MM.1S (cell line): ENCODE results near the gene PRKCG.
"Not testable (repeated sequence)": the region's sequence is repeated elsewhere in the genome, so short reads cannot be mapped to it uniquely, and the experiment has no call there.

ENCODE experiments used
- DNase-seq: peaks from one replicate; pipeline ENCODE4 v3.0.0-alpha.2; 2015
- H2AFZ ChIP-seq: fragments of 300-600 bp; sonication (generic); 2 replicates; pipeline ENCODE4 v1.6.0; 2016; ENCODE audit warnings: antibody characterized with exemption, low read length
- H3F3A ChIP-seq: fragments of 300-600 bp; sonication (generic); 2 replicates; pipeline ENCODE4 v1.6.1; 2016; ENCODE audit warnings: mild to moderate bottlenecking, antibody characterized with exemption, low read length, moderate library complexity, mixed read lengths; ENCODE audit not compliant: insufficient read depth
- H3K27ac ChIP-seq: fragments of 300-600 bp; sonication (generic); 2 replicates; pipeline ENCODE4 v1.5.1; 2016; ENCODE audit warnings: mild to moderate bottlenecking, low read length
- H3K27me3 ChIP-seq: fragments of 300-600 bp; sonication (generic); replicated peaks from 2 replicates; pipeline ENCODE4 v1.6.0; 2016; ENCODE audit warnings: low read length; ENCODE audit not compliant: insufficient read depth
- H3K36me3 ChIP-seq: fragments of 300-600 bp; sonication (generic); replicated peaks from 2 replicates; pipeline ENCODE4 v1.6.1; 2016; ENCODE audit warnings: mild to moderate bottlenecking, low read length, mixed read lengths; ENCODE audit not compliant: insufficient read depth
- H3K4me1 ChIP-seq: fragments of 300-600 bp; sonication (generic); 2 replicates; pipeline ENCODE4 v1.6.1; 2016; ENCODE audit warnings: low read length, mixed read lengths
- H3K4me2 ChIP-seq: fragments of 300-600 bp; sonication (generic); 2 replicates; pipeline ENCODE4 v1.6.0; 2016; ENCODE audit warnings: low read depth, low read length
- H3K4me3 ChIP-seq: fragments of 300-600 bp; sonication (generic); 2 replicates; pipeline ENCODE4 v1.5.1; 2016; ENCODE audit warnings: low read length, mixed read lengths
- H3K79me2 ChIP-seq: fragments of 300-600 bp; sonication (generic); 2 replicates; pipeline ENCODE4 v1.6.1; 2016; ENCODE audit warnings: mixed run types, low read length, mixed read lengths
- H3K9ac ChIP-seq: fragments of 300-600 bp; sonication (generic); 2 replicates; pipeline ENCODE4 v1.6.1; 2016; ENCODE audit warnings: low read length, mixed read lengths
- H3K9me2 ChIP-seq: fragments of 300-600 bp; sonication (generic); replicated peaks from 2 replicates; pipeline ENCODE4 v1.6.1; 2016; ENCODE audit warnings: mild to moderate bottlenecking, low read length, mixed read lengths; ENCODE audit not compliant: insufficient read depth
- H3K9me3 ChIP-seq: fragments of 300-600 bp; sonication (generic); replicated peaks from 2 replicates; pipeline ENCODE4 v1.6.1; 2016; ENCODE audit warnings: mild to moderate bottlenecking, low read length, mixed read lengths; ENCODE audit not compliant: insufficient read depth
- H4K20me1 ChIP-seq: fragments of 300-600 bp; sonication (generic); 2 replicates; pipeline ENCODE4 v1.6.1; 2016; ENCODE audit warnings: mild to moderate bottlenecking, low read length, moderate library complexity, mixed read lengths; ENCODE audit not compliant: insufficient read depth
- EZH2 ChIP-seq: fragments of 300-600 bp; sonication (generic); optimal IDR thresholded peaks from 2 replicates; pipeline ENCODE3; 2017; ENCODE audit warnings: low read depth, mild to moderate bottlenecking, antibody characterized with exemption, low read length, mixed read lengths
- EZH2phosphoT487 ChIP-seq: fragments of 300-600 bp; sonication (generic); IDR thresholded peaks from 2 replicates; pipeline ENCODE4 v1.6.1; 2018; ENCODE audit warnings: antibody characterized with exemption, low read length
- TF ChIP-seq, protein P1 (sequence below): fragments of 300-600 bp; sonication (generic); IDR thresholded peaks from 2 replicates; pipeline ENCODE4 v1.5.1; 2016; ENCODE audit warnings: antibody characterized with exemption, low read length, mixed read lengths

The PRKCG gene

GRCh38 chr19:53881482-53882390, at the start of gene PRKCG:
TSS of gene PRKCG (plus strand) at chr19:53882197. CDS start at chr19:53882495, 298 bp downstream.
- H3K27me3 ChIP-seq = peaks cover 12% of the 10 kb centered on the region
- H3K9me3 ChIP-seq = no peaks in the 10 kb centered on the region
- H3K4me1 ChIP-seq = no peaks in the 10 kb centered on the region
- H3K9ac ChIP-seq = no peak within 1 kb of the TSS
- H3K79me2 ChIP-seq = no peaks in the 10 kb centered on the region
- H3F3A ChIP-seq = no peaks in the 10 kb centered on the region
- H3K4me3 ChIP-seq = no peak within 1 kb of the TSS
- H3K9me2 ChIP-seq = no peaks in the 10 kb centered on the region
- H3K4me2 ChIP-seq = no peak within 1 kb of the TSS
- H4K20me1 ChIP-seq = no peaks in the 10 kb centered on the region
- no peak for DNase-seq
- TF ChIP-seq, protein P1, sequence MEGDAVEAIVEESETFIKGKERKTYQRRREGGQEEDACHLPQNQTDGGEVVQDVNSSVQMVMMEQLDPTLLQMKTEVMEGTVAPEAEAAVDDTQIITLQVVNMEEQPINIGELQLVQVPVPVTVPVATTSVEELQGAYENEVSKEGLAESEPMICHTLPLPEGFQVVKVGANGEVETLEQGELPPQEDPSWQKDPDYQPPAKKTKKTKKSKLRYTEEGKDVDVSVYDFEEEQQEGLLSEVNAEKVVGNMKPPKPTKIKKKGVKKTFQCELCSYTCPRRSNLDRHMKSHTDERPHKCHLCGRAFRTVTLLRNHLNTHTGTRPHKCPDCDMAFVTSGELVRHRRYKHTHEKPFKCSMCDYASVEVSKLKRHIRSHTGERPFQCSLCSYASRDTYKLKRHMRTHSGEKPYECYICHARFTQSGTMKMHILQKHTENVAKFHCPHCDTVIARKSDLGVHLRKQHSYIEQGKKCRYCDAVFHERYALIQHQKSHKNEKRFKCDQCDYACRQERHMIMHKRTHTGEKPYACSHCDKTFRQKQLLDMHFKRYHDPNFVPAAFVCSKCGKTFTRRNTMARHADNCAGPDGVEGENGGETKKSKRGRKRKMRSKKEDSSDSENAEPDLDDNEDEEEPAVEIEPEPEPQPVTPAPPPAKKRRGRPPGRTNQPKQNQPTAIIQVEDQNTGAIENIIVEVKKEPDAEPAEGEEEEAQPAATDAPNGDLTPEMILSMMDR = no peak
- no peak for TF ChIP-seq EZH2phosphoT487
- TF ChIP-seq EZH2 = no peak
- H2AFZ ChIP-seq = no peak within 1 kb of the TSS
- no peak within 1 kb of the TSS for H3K27ac ChIP-seq
- no peaks in the 10 kb centered on the region for H3K36me3 ChIP-seq

- H3K27me3 ChIP-seq, H3K9ac ChIP-seq, H3K9me3 ChIP-seq, H4K20me1 ChIP-seq, H3K79me2 ChIP-seq, DNase-seq, H3K4me2 ChIP-seq, H3K36me3 ChIP-seq, H3K9me2 ChIP-seq, H3K4me3 ChIP-seq, H3K4me1 ChIP-seq, H2AFZ ChIP-seq, H3F3A ChIP-seq, H3K27ac ChIP-seq: not testable (repeated sequence)
Measured at GRCh38 chr19:53832861-53833260, 49.1 kb upstream of the PRKCG start.

GRCh38 chr19:53838446-53838845, 43.6 kb upstream of the PRKCG start:
- H3F3A ChIP-seq, H3K27ac ChIP-seq, H3K9me2 ChIP-seq, DNase-seq, H3K36me3 ChIP-seq, H3K9me3 ChIP-seq, H4K20me1 ChIP-seq, H3K4me2 ChIP-seq, H3K9ac ChIP-seq, H3K4me1 ChIP-seq, H2AFZ ChIP-seq, H3K4me3 ChIP-seq, H3K79me2 ChIP-seq, H3K27me3 ChIP-seq: not testable (repeated sequence)

- not testable (repeated sequence) for DNase-seq, H3F3A ChIP-seq, H3K36me3 ChIP-seq, H3K9me3 ChIP-seq, H4K20me1 ChIP-seq, H3K9ac ChIP-seq, H3K79me2 ChIP-seq, H3K9me2 ChIP-seq, H3K4me1 ChIP-seq, H2AFZ ChIP-seq, H3K27ac ChIP-seq, H3K4me2 ChIP-seq, H3K4me3 ChIP-seq
- H3K27me3 ChIP-seq = peaks cover 12% of the 10 kb centered on the region; the same call in 1 of the 2 replicates
Measured at GRCh38 chr19:53840241-53840640, 41.8 kb upstream of the PRKCG start.

DNA sequence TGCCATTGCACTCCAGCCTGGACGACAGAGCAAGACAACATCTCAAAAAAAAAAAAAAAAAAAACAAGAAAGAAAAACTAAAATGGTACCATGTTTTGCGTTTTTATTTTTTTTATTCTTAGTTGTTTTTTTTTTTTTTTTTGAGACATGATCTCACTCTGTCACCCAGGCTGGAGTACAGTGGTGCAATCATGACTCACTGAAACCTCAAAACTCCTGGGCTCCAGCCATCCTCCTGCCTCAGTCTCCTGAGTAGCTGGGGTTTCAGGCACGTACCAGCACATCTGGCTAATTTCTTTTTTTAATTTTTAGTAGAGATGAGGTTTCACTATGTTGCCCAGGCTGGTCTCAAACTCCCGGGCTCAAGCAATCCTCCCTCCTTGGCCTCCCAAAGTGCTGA, 41.1 kb upstream of the PRKCG start:
- H3K4me2 ChIP-seq, DNase-seq, H3K36me3 ChIP-seq, H3K9ac ChIP-seq, H3K79me2 ChIP-seq, H3K9me2 ChIP-seq, H3F3A ChIP-seq, H3K4me1 ChIP-seq, H3K4me3 ChIP-seq, H3K9me3 ChIP-seq, H3K27ac ChIP-seq, H4K20me1 ChIP-seq, H2AFZ ChIP-seq: not testable (repeated sequence)
- peaks cover 12% of the 10 kb centered on the region; the same call in 1 of the 2 replicates for H3K27me3 ChIP-seq
